Sigmoid colon (tissue), 7 donors: Measurements from ENCODE around the gene SPDYE16. TPM values are rescaled to one million over a fixed set of nuclear protein-coding genes. Genes with fewer than 3 reads are reported as not detected.
"Not testable (repeated sequence)": the region's sequence is repeated elsewhere in the genome, so short reads cannot be mapped to it uniquely, and the experiment has no call there.

Experiments
- DNase-seq: peaks from one replicate; pipeline ENCODE4 v3.0.0-alpha.2; 2019
- H3K27ac ChIP-seq, 4 donors: fragments of 200-600 bp; sonication (generic); one replicate each; pipeline ENCODE4 v1.5.1; 2016 to 2019; ENCODE audit warnings: mild to moderate bottlenecking in 1 of 4
- H3K27me3 ChIP-seq, 3 donors: fragments of 200-600 bp; sonication (generic); one replicate each; pipeline ENCODE4 v1.5.1; 2019; ENCODE audit warnings: mild to moderate bottlenecking in 1 of 3
- H3K36me3 ChIP-seq, 4 donors: fragments of 200-600 bp; sonication (generic); one replicate each; pipeline ENCODE4 v1.5.1; 2016 to 2019
- H3K4me1 ChIP-seq, 4 donors: fragments of 200-600 bp; sonication (generic); one replicate each; pipeline ENCODE4 v1.5.1; 2017 to 2019
- H3K4me3 ChIP-seq, 4 donors: fragments of 200-600 bp; sonication (generic); one replicate each; pipeline ENCODE4 v1.5.1; 2017 to 2019; ENCODE audit warnings: mild to moderate bottlenecking in 2 of 4, moderate library complexity in 1 of 4
- H3K9me3 ChIP-seq, 4 donors: fragments of 200-600 bp in 3 of 4; sonication (generic) in 3 of 4; one replicate each; pipeline versions ENCODE4 v1.5.1 to v1.6.1; 2013 to 2019
- CTCF ChIP-seq, 4 experiments: fragments of 450-650 bp in 3 of 4; fragments of 200-600 bp in 1 of 4; IDR thresholded peaks; one replicate each; pipeline ENCODE4 v1.5.1; 2016 to 2019; ENCODE audit warnings: antibody characterized with exemption in 4 of 4, mild to moderate bottlenecking in 3 of 4, moderate library complexity in 2 of 4
- EP300 ChIP-seq, 4 donors: sonication (generic); formaldehyde crosslinking; IDR thresholded peaks; one replicate each; pipeline ENCODE4 v1.6.1; 2017; ENCODE audit warnings: antibody characterized with exemption in 4 of 4
- POLR2A ChIP-seq, 2 donors: fragments of 450-650 bp; IDR thresholded peaks; one replicate each; pipeline ENCODE4 v1.6.1; 2016; ENCODE audit warnings: antibody characterized with exemption in 2 of 2, mild to moderate bottlenecking in 2 of 2, moderate library complexity in 2 of 2
- POLR2AphosphoS5 ChIP-seq, 4 donors: sonication (generic); formaldehyde crosslinking; IDR thresholded peaks; one replicate each; pipeline ENCODE4 v1.6.1; 2017; ENCODE audit warnings: antibody characterized with exemption in 4 of 4
- WGBS, 2 donors: extraction: QIAGEN DNeasy Blood & Tissue Kit; methylation state at CpG; one replicate each; pipeline ENCODE4 v1.1.7; 2013; 5-methylcytosine and 5-hydroxymethylcytosine counted together
- intact Hi-C: fragments of 100-400 bp; cut with DNase I; formaldehyde crosslinking; loops from one replicate; pipeline ENCODE4 v1.15.1; 2023
- polyA plus RNA-seq, 3 donors: library from polyadenylated mRNA; stranded (reverse); fragments of 200-250 nt; gene quantifications; one replicate each; pipeline ENCODE4 v1.2.3, GENCODE V29; 2013
- total RNA-seq, 4 donors: library from RNA; depleted of rRNA; stranded (reverse); fragments of >200 nt; gene quantifications; one replicate each; pipeline ENCODE4 v1.1.0, GENCODE V29; 2016
- donor health status: healthy with polysubstance abuse.
- donor health status: Bipolar disorder and iron deficiency.
- donor health status: healthy.

Gene SPDYE16
- total and polyA plus RNA-seq, 7 donors, result 0.06 to 2.5 (median 0.38) TPM; not detected in 3

GRCh38 chr7:76549025-76549854, 6.1 kb upstream of the SPDYE16 start:
- H3K27me3 ChIP-seq, H3K9me3 ChIP-seq, intact Hi-C loops, H3K36me3 ChIP-seq: not testable (repeated sequence)
- TF ChIP-seq EP300 (IDR thresholded peaks at IDR 0.05) (peak in 1 of 4 donors; percentile 61), POLR2A (IDR thresholded peaks at IDR 0.05) (peak; percentile 44 to 46), POLR2AphosphoS5 (IDR thresholded peaks at IDR 0.05) (peak; percentile 85 to 93 (median 88))
- 0% methylated on average over 71 of the region's 71 CpGs for WGBS, 2 donors
- Histone ChIP-seq H3K27ac (peak overlapping the region; percentile 96 to 98 (median 96)), H3K4me3 (peak overlapping the region; percentile 89 to 99 (median 94)), H3K4me1 (peaks cover 0 to 13% (median 2%) of the 10 kb centered on the region in 4 donors)
- DNase-seq, result peak; percentile 96

GRCh38 chr7:76531643-76532042, 11.5 kb downstream of the SPDYE16 start:
- H3K27ac ChIP-seq, H3K36me3 ChIP-seq, H3K9me3 ChIP-seq, H3K27me3 ChIP-seq, H3K4me1 ChIP-seq, H3K4me3 ChIP-seq, intact Hi-C loops, DNase-seq: not testable (repeated sequence)
- 87 to 96% methylated on average over 2 of the region's 2 CpGs for WGBS, 2 donors

GRCh38 chr7:76526183-76526582, 16.9 kb downstream of the SPDYE16 start:
- DNase-seq, intact Hi-C loops, H3K4me1 ChIP-seq, H3K4me3 ChIP-seq, H3K9me3 ChIP-seq, H3K36me3 ChIP-seq, H3K27me3 ChIP-seq, H3K27ac ChIP-seq: not testable (repeated sequence)
- 78 to 91% methylated on average over 2 of the region's 4 CpGs for WGBS, 2 donors

- WGBS, 2 donors, result 94 to 96% methylated on average over 6 of the region's 6 CpGs
- H3K27me3 ChIP-seq, H3K4me3 ChIP-seq, DNase-seq, H3K36me3 ChIP-seq, H3K9me3 ChIP-seq, H3K4me1 ChIP-seq, intact Hi-C loops, H3K27ac ChIP-seq: not testable (repeated sequence)
Observed at GRCh38 chr7:76516932-76517331, 26.2 kb downstream of the SPDYE16 start.

- Histone ChIP-seq H3K27me3 (no peaks in the 10 kb centered on the region), H3K4me3 (peak overlapping the region in 1 of 4 donors; percentile 12), H3K27ac (no peak overlapping the region), H3K36me3 (no peaks in the 10 kb centered on the region), H3K4me1 (peaks cover 0 to 8% (median 0%) of the 10 kb centered on the region in 4 donors), H3K9me3 (no peaks in the 10 kb centered on the region)
- TF ChIP-seq CTCF (IDR thresholded peaks at IDR 0.05), result peak in 2 of 4 experiments; percentile 44 to 89
- no peak for TF ChIP-seq EP300 (IDR thresholded peaks at IDR 0.05)
- no peak for TF ChIP-seq POLR2A (IDR thresholded peaks at IDR 0.05)
- TF ChIP-seq POLR2AphosphoS5 (IDR thresholded peaks at IDR 0.05), result peak in 1 of 4 donors; percentile 14
- intact Hi-C loops, result no loop called here
- 10 to 13% methylated on average over 32 of the region's 32 CpGs for WGBS, 2 donors
- peak; percentile 61 for DNase-seq
Observed at GRCh38 chr7:76515999-76516443, 27.1 kb downstream of the SPDYE16 start.

- H3K27ac ChIP-seq, result no peak overlapping the region
- no peak for DNase-seq
- peaks cover 0 to 11% (median under 1%) of the 10 kb centered on the region in 4 donors for H3K4me1 ChIP-seq
- no peaks in the 10 kb centered on the region for H3K27me3 ChIP-seq
- no peaks in the 10 kb centered on the region for H3K36me3 ChIP-seq
- no peaks in the 10 kb centered on the region for H3K9me3 ChIP-seq
- intact Hi-C loops, result no loop called here
- 93 to 94% methylated on average over 16 of the region's 16 CpGs for WGBS, 2 donors
- H3K4me3 ChIP-seq, result no peak overlapping the region
- no peak for TF ChIP-seq CTCF (IDR thresholded peaks at IDR 0.05)
- TF ChIP-seq EP300 (IDR thresholded peaks at IDR 0.05), result no peak
Observed at GRCh38 chr7:76514926-76515771, 27.9 kb downstream of the SPDYE16 start.
